Prostate gland (tissue), 2 donors: ENCODE results near the gene PDE6B. TPM values are rescaled to one million over a fixed set of nuclear protein-coding genes. Genes with fewer than 3 reads are reported as not detected.

Experiments used
- DNase-seq: peaks from one replicate; pipeline ENCODE4 v3.0.0-alpha.2; 2019; ENCODE audit warnings: low spot score
- H3K27ac ChIP-seq, 2 donors: fragments of 200-600 bp; sonication (generic); 2 replicates each; pipeline ENCODE4 v1.5.1; 2017 to 2019
- H3K27me3 ChIP-seq: fragments of 200-600 bp; sonication (generic); replicated peaks from 2 replicates; pipeline ENCODE4 v1.5.1; 2019; ENCODE audit not compliant: insufficient read depth
- H3K36me3 ChIP-seq, 2 donors: fragments of 200-600 bp; sonication (generic); 1 replicate in 1 of 2; 2 replicates in 1 of 2; pipeline versions ENCODE4 v1.5.1 to v1.8.1; 2017 to 2019
- H3K4me1 ChIP-seq: fragments of 200-600 bp; sonication (generic); replicated peaks from 2 replicates; pipeline ENCODE4 v1.5.1; 2019
- H3K4me3 ChIP-seq, 2 donors: fragments of 200-600 bp; sonication (generic); 2 replicates each; pipeline ENCODE4 v1.5.1; 2017 to 2019
- H3K9me3 ChIP-seq: fragments of 200-600 bp; sonication (generic); 2 replicates; pipeline ENCODE4 v1.5.1; 2017
- CTCF ChIP-seq, 4 experiments: fragments of 200-600 bp in 2 of 4; fragments of 450-650 bp in 2 of 4; sonication (generic) in 2 of 4; IDR thresholded peaks; 1 replicate in 3 of 4; 2 replicates in 1 of 4; pipeline ENCODE4 v1.5.1; 2016 to 2019; ENCODE audit warnings: antibody characterized with exemption in 4 of 4, mild to moderate bottlenecking in 2 of 4, moderate library complexity in 2 of 4
- POLR2A ChIP-seq: fragments of 450-650 bp; IDR thresholded peaks from one replicate; pipeline ENCODE4 v1.6.1; 2016; ENCODE audit warnings: antibody characterized with exemption, mild to moderate bottlenecking
- POLR2AphosphoS5 ChIP-seq: sonication (generic); formaldehyde crosslinking; IDR thresholded peaks from one replicate; pipeline ENCODE4 v1.6.1; 2017; ENCODE audit warnings: antibody characterized with exemption
- WGBS: methylation state at CpG from one replicate; pipeline ENCODE4 v1.1.5; 2018; 5-methylcytosine and 5-hydroxymethylcytosine counted together
- intact Hi-C: fragments of 100-400 bp; cut with DNase I; formaldehyde crosslinking; loops from one replicate; pipeline ENCODE4 v1.14.2; 2022
- total RNA-seq, 2 donors: library from RNA; depleted of rRNA; stranded (reverse); fragments of >200 nt; gene quantifications; one replicate each; pipeline ENCODE4 v1.1.0, GENCODE V29; 2016

PDE6B gene
- total RNA-seq, 2 donors from 2014 or later = 8.0 to 9.3 TPM

GRCh38 chr4:718460-718859 is 93.1 kb downstream of the PDE6B start:
- 87% methylated on average over 8 of the region's 8 CpGs for WGBS
- Histone ChIP-seq H3K4me1 (no peaks in the 10 kb centered on the region), H3K9me3 (no peaks in the 10 kb centered on the region), H3K36me3 (no peaks in the 10 kb centered on the region), H3K4me3 (no peak overlapping the region), H3K27me3 (no peaks in the 10 kb centered on the region), H3K27ac (no peak overlapping the region)
- intact Hi-C loops = no loop called here
- TF ChIP-seq POLR2AphosphoS5 (no peak), POLR2A (no peak), CTCF (IDR thresholded peaks at IDR 0.05) (no peak)
- DNase-seq = no peak

Other genes with a start within 250 kb of the PDE6B start
- 10 to 100 TPM; 18.4 to 28.2 TPM for gene ZNF721, start 126.4 kb upstream of the PDE6B start, total RNA-seq
- 10 to 100 TPM; 42.8 to 73.3 TPM for gene PIGG, start 126.4 kb upstream of the PDE6B start, total RNA-seq
- gene TMEM271, start 49.3 kb upstream of the PDE6B start, total RNA-seq = under 1 TPM in 1 of 2 donors, not detected in 1; 0.91 TPM
- gene ATP5ME, start 48.7 kb downstream of the PDE6B start, total RNA-seq = 100 to 1,000 TPM; 148 to 313 TPM
- 10 to 100 TPM; 14.6 to 25.7 TPM for gene MYL5, start 49.0 kb downstream of the PDE6B start, total RNA-seq
- 10 to 100 TPM in 1 of 2 donors, 1 to 10 TPM in 1; 2.6 to 11.0 TPM for gene SLC49A3, start 63.6 kb downstream of the PDE6B start, total RNA-seq
- 100 to 1,000 TPM in 1 of 2 donors, 10 to 100 TPM in 1; 59.0 to 135 TPM for gene PCGF3, start 80.3 kb downstream of the PDE6B start, total RNA-seq
- gene CPLX1, start 200.6 kb downstream of the PDE6B start, total RNA-seq = 1 to 10 TPM; 2.5 to 4.4 TPM